Activated CD8-positive, alpha-beta memory T cell treated with anti-CD3 and anti-CD28 coated beads, Interleukin-2, amount 10 ng/mL, durations not matched to agents 7 days and 5 days (primary cell): Measurements from ENCODE around the gene HKDC1. TPM values are rescaled to one million over a fixed set of nuclear protein-coding genes. Genes with fewer than 3 reads are reported as not detected.
"Not testable (repeated sequence)": the region's sequence is repeated elsewhere in the genome, so short reads cannot be mapped to it uniquely, and the experiment has no call there.

Experiments used
- ATAC-seq: fragments of 150-1000 bp; cut with Tn5 transposase; one replicate; pipeline ENCODE4 v1.10.0; 2021; ENCODE audit warnings: moderate library complexity
- CTCF ChIA-PET: fragments of 350-600 bp; sonication (Branson Sonifier 250); formaldehyde crosslinking; loops from one replicate; lab custom pipeline; 2021; ENCODE audit warnings: antibody characterized with exemption; lab: Charles Lee
- DNase-seq: peaks from one replicate; pipeline ENCODE4 v3.0.0-alpha.2; 2020
- H3K27ac Mint-ChIP-seq: one replicate; pipeline ENCODE4 v1.8.0; 2021; ENCODE audit warnings: mild to moderate bottlenecking, mixed read lengths
- H3K27me3 Mint-ChIP-seq: one replicate; pipeline ENCODE4 v1.8.0; 2021; ENCODE audit warnings: mixed read lengths
- H3K36me3 Mint-ChIP-seq: one replicate; pipeline ENCODE4 v1.8.0; 2021; ENCODE audit warnings: mild to moderate bottlenecking, mixed read lengths
- H3K4me1 Mint-ChIP-seq: one replicate; pipeline ENCODE4 v1.8.0; 2021; ENCODE audit warnings: mixed read lengths
- H3K4me3 Mint-ChIP-seq: one replicate; pipeline ENCODE4 v1.8.0; 2021; ENCODE audit warnings: mild to moderate bottlenecking, moderate library complexity, mixed read lengths
- H3K9me3 Mint-ChIP-seq: one replicate; pipeline ENCODE4 v1.8.0; 2022; ENCODE audit warnings: low read depth, mixed read lengths
- total RNA-seq, 2 experiments: library from RNA; stranded (reverse); gene quantifications; one replicate each; pipeline ENCODE4 v1.2.3, GENCODE V29; 2021

The HKDC1 gene
- total RNA-seq, 2 experiments from 2014 or later, result 0.61 to 2.7 TPM

- no peaks in the 10 kb centered on the region for H3K4me1 Mint-ChIP-seq
- no peaks in the 10 kb centered on the region for H3K9me3 Mint-ChIP-seq
- DNase-seq (no peak), ATAC-seq (no peak)
- no peaks in the 10 kb centered on the region for H3K36me3 Mint-ChIP-seq
- CTCF ChIA-PET, result no interaction called here
- no peak within 1 kb of the TSS for H3K4me3 Mint-ChIP-seq
- H3K27ac Mint-ChIP-seq, result no peak within 1 kb of the TSS
- H3K27me3 Mint-ChIP-seq, result peaks cover 5% of the 10 kb centered on the region
Observed at GRCh38 chr10:69278446-69278963, 58.4 kb downstream of the HKDC1 start, which contains the start of gene HK1. HK1 (plus strand) TSS chr10:69278496.

GRCh38 chr10:69279110-69279509 is 59.0 kb downstream of the HKDC1 start:
- Mint-ChIP-seq H3K36me3 (no peaks in the 10 kb centered on the region), H3K27me3 (peaks cover 5% of the 10 kb centered on the region), H3K4me3 (no peak overlapping the region), H3K9me3 (no peaks in the 10 kb centered on the region), H3K4me1 (no peaks in the 10 kb centered on the region), H3K27ac (no peak overlapping the region)
- CTCF ChIA-PET, result no interaction called here
- ATAC-seq (no peak), DNase-seq (no peak)

DNA sequence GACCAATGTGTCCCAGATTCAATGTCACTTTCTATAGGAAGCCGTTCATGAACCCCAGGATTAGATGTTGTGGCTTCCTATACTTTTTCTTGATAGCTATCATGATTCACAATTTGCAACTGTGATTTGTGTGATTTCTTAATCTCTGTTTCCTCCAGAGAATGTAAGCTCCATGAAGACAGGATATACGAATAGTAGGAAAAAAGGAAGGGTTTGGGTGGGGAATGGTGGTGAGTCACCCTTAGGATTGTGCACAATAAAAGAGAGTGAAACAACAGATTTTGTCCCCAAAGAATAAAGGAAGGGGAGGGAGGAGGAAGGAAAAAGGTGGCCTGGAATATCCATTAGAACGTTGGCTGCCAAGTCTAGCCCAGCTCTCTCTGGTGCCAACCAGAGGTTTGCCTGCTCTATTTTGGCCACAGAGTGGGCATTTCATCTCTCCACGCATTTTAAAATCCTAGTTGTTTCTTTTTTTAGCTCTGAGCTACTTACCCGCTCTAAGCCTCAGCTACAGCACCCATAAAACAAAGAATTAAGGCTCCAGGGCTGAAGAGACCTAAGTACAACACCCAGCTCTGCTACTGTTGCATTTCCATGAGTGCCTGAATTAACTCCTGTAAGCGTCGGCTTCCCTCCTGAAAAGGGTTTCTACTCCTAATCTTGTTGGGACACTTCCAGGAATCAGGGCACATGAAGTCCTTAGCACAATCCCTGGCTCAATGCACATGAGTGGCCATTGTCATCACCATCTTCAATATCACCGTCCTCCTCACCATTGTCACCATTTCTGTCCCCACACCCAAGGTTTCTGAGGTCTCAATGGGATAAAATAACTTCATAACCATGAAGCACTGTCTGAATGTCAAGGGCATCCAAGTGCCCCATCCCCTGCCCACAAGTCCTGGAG is 61.6 kb downstream of the HKDC1 start:
- no peak for ATAC-seq
- Mint-ChIP-seq H3K36me3 (no peaks in the 10 kb centered on the region), H3K27ac (no peak overlapping the region), H3K4me3 (no peak overlapping the region), H3K4me1 (no peaks in the 10 kb centered on the region), H3K9me3 (no peaks in the 10 kb centered on the region), H3K27me3 (peaks cover 8% of the 10 kb centered on the region)
- CTCF ChIA-PET, result no interaction called here
- DNase-seq, result no peak

DNA sequence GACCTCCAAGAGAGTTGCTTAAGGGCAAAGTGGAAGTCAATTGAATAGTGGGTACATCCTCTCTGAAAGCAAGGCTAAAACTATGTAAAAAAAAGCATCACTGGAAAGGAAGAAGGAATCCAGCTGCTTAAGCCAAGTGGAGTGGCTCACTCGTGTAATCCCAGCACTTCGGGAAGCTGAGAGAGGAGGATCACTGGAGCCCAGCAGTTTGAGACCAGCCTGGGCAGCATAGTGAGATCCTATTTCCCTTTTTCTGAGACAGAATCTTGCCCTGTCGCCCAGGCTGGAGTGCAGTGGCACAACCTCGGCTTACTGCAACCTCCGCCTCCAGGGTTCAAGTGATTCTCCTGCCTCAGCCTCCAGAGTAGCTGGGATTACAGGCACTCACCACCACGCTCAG is 64.3 kb downstream of the HKDC1 start:
- not testable (repeated sequence) for H3K36me3 Mint-ChIP-seq, H3K4me1 Mint-ChIP-seq, H3K9me3 Mint-ChIP-seq, H3K27ac Mint-ChIP-seq, H3K4me3 Mint-ChIP-seq, DNase-seq, ATAC-seq
- peaks cover 21% of the 10 kb centered on the region for H3K27me3 Mint-ChIP-seq
- CTCF ChIA-PET, result interaction anchor here (1.3 to 1.4 kb wide), 3 partner anchors 8 to 18 kb away, joined by 3 to 4 read pairs (median 4); no protein-coding TSS in a partner anchor

- CTCF ChIA-PET, result interaction anchor here (0.8 kb wide), 1 partner anchor 9 kb away, joined by 3 read pairs; no protein-coding TSS in a partner anchor
- H3K27me3 Mint-ChIP-seq, result peaks cover 24% of the 10 kb centered on the region
- no peak for DNase-seq
- H3K36me3 Mint-ChIP-seq, result no peaks in the 10 kb centered on the region
- H3K27ac Mint-ChIP-seq, result no peak overlapping the region
- H3K9me3 Mint-ChIP-seq, result no peaks in the 10 kb centered on the region
- H3K4me3 Mint-ChIP-seq, result no peak overlapping the region
- no peak for ATAC-seq
- H3K4me1 Mint-ChIP-seq, result no peaks in the 10 kb centered on the region
Observed at GRCh38 chr10:69285699-69286098, 65.6 kb downstream of the HKDC1 start.

DNA sequence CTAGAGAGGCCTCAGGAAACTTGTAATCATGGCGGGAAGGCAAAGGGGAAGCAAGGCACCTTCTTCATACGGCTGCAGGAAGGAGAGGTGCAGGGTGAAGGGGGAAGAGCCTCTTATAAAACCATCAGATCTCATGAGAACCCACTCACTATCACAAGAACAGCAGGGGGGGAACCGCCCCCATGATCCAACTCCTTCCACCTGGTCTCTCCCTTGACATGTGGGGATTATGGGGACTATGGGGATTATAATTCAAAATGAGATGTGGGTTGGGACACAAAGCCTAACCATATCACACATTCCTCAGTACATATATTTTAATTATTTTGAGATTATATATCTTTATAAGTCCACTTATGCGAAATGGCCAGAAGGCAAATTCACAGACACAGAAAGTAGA is 67.0 kb downstream of the HKDC1 start:
- ATAC-seq, result no peak
- CTCF ChIA-PET, result no interaction called here
- no peak overlapping the region for H3K4me3 Mint-ChIP-seq
- H3K27ac Mint-ChIP-seq, result no peak overlapping the region
- H3K27me3 Mint-ChIP-seq, result peaks cover 25% of the 10 kb centered on the region
- no peaks in the 10 kb centered on the region for H3K9me3 Mint-ChIP-seq
- no peaks in the 10 kb centered on the region for H3K4me1 Mint-ChIP-seq
- DNase-seq, result no peak
- no peaks in the 10 kb centered on the region for H3K36me3 Mint-ChIP-seq

DNA sequence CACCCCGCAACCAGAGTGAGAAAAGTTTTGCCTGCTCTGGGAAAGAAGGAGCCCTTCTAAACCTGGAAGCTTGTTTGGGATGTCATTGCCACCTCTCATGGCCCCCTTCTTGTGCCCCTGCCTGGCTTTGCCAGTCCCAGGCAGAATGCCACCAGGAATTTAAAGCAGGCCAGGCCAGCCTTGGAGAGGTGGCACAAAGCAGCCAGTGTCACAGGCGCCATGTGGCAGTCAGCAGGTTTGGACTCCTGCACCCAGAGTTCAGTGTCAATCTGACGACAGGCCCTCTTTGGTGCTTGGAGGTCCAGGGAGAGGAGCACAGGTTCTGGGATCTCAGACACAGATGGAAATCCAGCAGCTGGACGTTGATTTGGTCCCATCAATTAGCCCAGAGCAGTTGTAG is 70.9 kb downstream of the HKDC1 start:
- no peak for ATAC-seq
- no peaks in the 10 kb centered on the region for H3K9me3 Mint-ChIP-seq
- DNase-seq, result no peak
- no peaks in the 10 kb centered on the region for H3K36me3 Mint-ChIP-seq
- CTCF ChIA-PET, result no interaction called here
- H3K27ac Mint-ChIP-seq, result no peak overlapping the region
- H3K4me3 Mint-ChIP-seq, result no peak overlapping the region
- H3K4me1 Mint-ChIP-seq, result peaks cover 3% of the 10 kb centered on the region
- H3K27me3 Mint-ChIP-seq, result peaks cover 28% of the 10 kb centered on the region

DNA sequence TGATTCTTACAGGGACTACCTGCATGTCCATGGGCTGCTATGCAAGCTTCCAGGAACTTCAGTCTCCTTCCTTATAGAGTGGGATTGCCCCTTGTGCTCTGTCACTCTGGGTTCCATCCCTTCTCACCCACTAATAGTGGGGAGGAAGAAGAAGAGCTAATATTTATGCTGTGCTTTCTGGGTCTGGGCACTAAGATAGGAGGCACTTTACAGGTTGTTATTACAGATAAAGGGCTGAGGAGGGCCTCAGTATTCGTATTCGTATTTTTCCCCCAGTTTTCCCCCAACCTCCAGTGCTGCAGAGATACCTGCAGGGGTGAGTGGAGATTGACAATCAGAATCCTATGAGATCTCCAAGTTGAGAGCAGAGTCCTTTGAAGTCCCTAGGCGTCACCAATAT is 72.3 kb downstream of the HKDC1 start:
- Mint-ChIP-seq H3K9me3 (no peaks in the 10 kb centered on the region), H3K4me3 (no peak overlapping the region), H3K4me1 (peaks cover 3% of the 10 kb centered on the region), H3K27ac (no peak overlapping the region), H3K27me3 (peaks cover 28% of the 10 kb centered on the region), H3K36me3 (no peaks in the 10 kb centered on the region)
- no peak for ATAC-seq
- CTCF ChIA-PET, result interaction anchor here (1.2 kb wide), 1 partner anchor 9 kb away, joined by 4 read pairs; no protein-coding TSS in a partner anchor
- DNase-seq, result no peak

- Mint-ChIP-seq H3K4me1 (peaks cover 3% of the 10 kb centered on the region), H3K36me3 (no peaks in the 10 kb centered on the region), H3K27ac (no peak overlapping the region), H3K27me3 (peaks cover 19% of the 10 kb centered on the region), H3K4me3 (no peak overlapping the region), H3K9me3 (no peaks in the 10 kb centered on the region)
- CTCF ChIA-PET, result no interaction called here
- ATAC-seq, result no peak
- DNase-seq, result no peak
Observed at GRCh38 chr10:69295027-69295636, 75.0 kb downstream of the HKDC1 start.

DNA sequence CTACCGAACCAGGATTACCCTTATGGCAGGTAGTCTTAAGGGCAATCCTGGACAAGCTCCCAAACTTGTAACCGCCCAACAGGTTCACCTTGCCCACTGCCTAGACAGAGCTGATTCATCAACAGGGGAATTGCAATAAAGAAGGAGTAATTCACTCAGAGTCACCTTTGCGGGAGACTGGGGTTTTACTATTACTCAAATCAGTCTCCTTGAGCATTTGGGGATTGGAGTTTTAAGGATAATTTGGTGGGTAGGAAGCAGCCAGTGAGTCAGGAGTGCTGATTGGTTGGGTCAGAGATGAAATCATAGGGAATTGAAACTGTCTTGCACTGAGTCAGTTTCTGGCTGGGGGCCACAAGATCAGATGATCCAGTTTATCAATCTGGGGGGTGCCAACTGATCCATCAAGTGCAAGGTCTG is 83.5 kb downstream of the HKDC1 start:
- Mint-ChIP-seq H3K36me3 (no peaks in the 10 kb centered on the region), H3K27me3 (no peaks in the 10 kb centered on the region), H3K4me3 (no peak overlapping the region), H3K4me1 (no peaks in the 10 kb centered on the region), H3K27ac (no peak overlapping the region), H3K9me3 (no peaks in the 10 kb centered on the region)
- no peak for DNase-seq
- no peak for ATAC-seq
- CTCF ChIA-PET, result interaction anchor here (1.5 kb wide), 1 partner anchor 20 kb away, joined by 4 read pairs; no protein-coding TSS in a partner anchor

- H3K27me3 Mint-ChIP-seq, result no peaks in the 10 kb centered on the region
- H3K9me3 Mint-ChIP-seq, result no peaks in the 10 kb centered on the region
- ATAC-seq (no peak), DNase-seq (no peak)
- H3K4me3 Mint-ChIP-seq, result no peak overlapping the region
- CTCF ChIA-PET, result interaction anchor here (1.3 kb wide), 1 partner anchor 25 kb away, joined by 3 read pairs; no protein-coding TSS in a partner anchor
- H3K27ac Mint-ChIP-seq, result no peak overlapping the region
- no peaks in the 10 kb centered on the region for H3K36me3 Mint-ChIP-seq
- no peaks in the 10 kb centered on the region for H3K4me1 Mint-ChIP-seq
Observed at GRCh38 chr10:69306421-69306820, 86.3 kb downstream of the HKDC1 start.

GRCh38 chr10:69307434-69307833 is 87.3 kb downstream of the HKDC1 start:
- no peak for ATAC-seq
- no peak for DNase-seq
- H3K4me3 Mint-ChIP-seq, result no peak overlapping the region
- H3K36me3 Mint-ChIP-seq, result no peaks in the 10 kb centered on the region
- H3K27ac Mint-ChIP-seq, result no peak overlapping the region
- H3K4me1 Mint-ChIP-seq, result no peaks in the 10 kb centered on the region
- CTCF ChIA-PET, result no interaction called here
- H3K9me3 Mint-ChIP-seq, result no peaks in the 10 kb centered on the region
- H3K27me3 Mint-ChIP-seq, result no peaks in the 10 kb centered on the region

GRCh38 chr10:69308304-69308703 is 88.2 kb downstream of the HKDC1 start:
- H3K27me3 Mint-ChIP-seq, H3K36me3 Mint-ChIP-seq, H3K27ac Mint-ChIP-seq, ATAC-seq, H3K4me1 Mint-ChIP-seq, DNase-seq, CTCF ChIA-PET, H3K4me3 Mint-ChIP-seq, H3K9me3 Mint-ChIP-seq: not testable (repeated sequence)
